Astrocyte of the spinal cord (primary cell): ENCODE measurements around the gene ZFP92.

Experiments
- DNase-seq: peaks from one replicate; pipeline ENCODE4 v3.0.0; 2011; ENCODE audit warnings: low read depth, low spot score
- H3K4me3 ChIP-seq: 2 replicates; pipeline ENCODE4 v1.5.1; 2011; ENCODE audit warnings: low read depth, mild to moderate bottlenecking, low read length, moderate library complexity
- CTCF ChIP-seq: IDR thresholded peaks from 2 replicates; pipeline ENCODE4 v1.5.1; 2012; ENCODE audit warnings: low read depth, mild to moderate bottlenecking, low read length, inconsistent platforms
- in situ Hi-C: cut with HindIII; loops from 2 replicates; pipeline ENCODE4 v1.10.0; 2017; ENCODE audit warnings: low sequenced_read_pairs

The ZFP92 gene

GRCh38 chrX:153445856-153446635, 34.8 kb downstream of the ZFP92 start, which contains the start of gene TREX2:
Gene TREX2, minus strand, starts transcription at chrX:153446056. Its CDS starts 626 bp downstream, at chrX:153445430.
- no peak for DNase-seq
- in situ Hi-C loops: no loop called here
- no peak for TF ChIP-seq CTCF
- no peak within 1 kb of the TSS for H3K4me3 ChIP-seq

GRCh38 chrX:153446636-153446936, 35.3 kb downstream of the ZFP92 start:
- H3K4me3 ChIP-seq: no peak overlapping the region
- TF ChIP-seq CTCF: no peak
- DNase-seq: no peak
- in situ Hi-C loops: no loop called here

- in situ Hi-C loops: no loop called here
- DNase-seq: no peak
- no peak overlapping the region for H3K4me3 ChIP-seq
- no peak for TF ChIP-seq CTCF
Measured at GRCh38 chrX:153446950-153447580, 35.8 kb downstream of the ZFP92 start.

GRCh38 chrX:153447581-153447960, 36.3 kb downstream of the ZFP92 start:
- in situ Hi-C loops: no loop called here
- no peak overlapping the region for H3K4me3 ChIP-seq
- TF ChIP-seq CTCF: no peak
- DNase-seq: no peak

- no peak overlapping the region for H3K4me3 ChIP-seq
- in situ Hi-C loops: no loop called here
- TF ChIP-seq CTCF: no peak
- no peak for DNase-seq
Measured at GRCh38 chrX:153448556-153449367, 37.5 kb downstream of the ZFP92 start.

- no peak for TF ChIP-seq CTCF
- no peak for DNase-seq
- in situ Hi-C loops: no loop called here
- no peak overlapping the region for H3K4me3 ChIP-seq
Measured at GRCh38 chrX:153449368-153450113, 38.3 kb downstream of the ZFP92 start.
